CD8-positive, alpha-beta memory T cell (primary cell): Measurements from ENCODE around the gene PDXDC1. TPM values are rescaled to one million over a fixed set of nuclear protein-coding genes. Genes with fewer than 3 reads are reported as not detected.
A peak's percentile ranks its signal among the peaks of the same experiment; 100 is the strongest.
"Not testable (repeated sequence)": the region's sequence is repeated elsewhere in the genome, so short reads cannot be mapped to it uniquely, and the experiment has no call there.

Experiments used
- CTCF ChIA-PET: fragments of 350-600 bp; sonication (Branson Sonifier 250); formaldehyde crosslinking; loops from one replicate; lab custom pipeline; 2021; ENCODE audit warnings: antibody characterized with exemption; lab: Charles Lee
- POLR2A ChIA-PET: fragments of 350-600 bp; sonication (Branson Sonifier 250); formaldehyde crosslinking; loops from one replicate; lab custom pipeline; 2021; ENCODE audit warnings: antibody characterized with exemption; lab: Charles Lee
- DNase-seq, 5 donors: peaks; one replicate each; pipeline versions ENCODE4 v3.0.0 to v3.0.0-alpha.2; 2020 to 2022; ENCODE audit warnings: mixed read lengths in 1 of 5
- H3K27ac ChIP-seq: one replicate; pipeline ENCODE4 v1.7.0; 2013; ENCODE audit warnings: low read depth, mild to moderate bottlenecking, low read length, moderate library complexity
- H3K27me3 ChIP-seq: 2 replicates; pipeline ENCODE4 v1.7.0; 2013; ENCODE audit warnings: low read length, mild to moderate bottlenecking; ENCODE audit not compliant: insufficient read depth, poor library complexity, severe bottlenecking
- H3K36me3 ChIP-seq: 2 replicates; pipeline ENCODE4 v1.7.0; 2013; ENCODE audit warnings: mild to moderate bottlenecking, low read length, moderate library complexity; ENCODE audit not compliant: insufficient read depth
- H3K4me1 ChIP-seq: 2 replicates; pipeline ENCODE4 v1.7.0; 2013; ENCODE audit warnings: mild to moderate bottlenecking, low read length, moderate library complexity; ENCODE audit not compliant: insufficient read depth
- H3K4me3 ChIP-seq: 2 replicates; pipeline ENCODE4 v1.7.0; 2013; ENCODE audit warnings: mild to moderate bottlenecking, low read length
- H3K9me3 ChIP-seq: 2 replicates; pipeline ENCODE4 v1.7.0; 2013; ENCODE audit warnings: mild to moderate bottlenecking, low read length
- H3K27ac Mint-ChIP-seq, 8 donors: one replicate each; pipeline ENCODE4 v1.8.0; 2020 to 2021; ENCODE audit warnings: mixed read lengths in 8 of 8, mild to moderate bottlenecking in 6 of 8, inconsistent platforms in 3 of 8, moderate library complexity in 3 of 8
- H3K27me3 Mint-ChIP-seq, 2 donors: one replicate each; pipeline ENCODE4 v1.8.0; 2020 to 2021; ENCODE audit warnings: mixed read lengths in 2 of 2, mild to moderate bottlenecking in 1 of 2, moderate library complexity in 1 of 2
- H3K36me3 Mint-ChIP-seq, 3 donors: one replicate each; pipeline ENCODE4 v1.8.0; 2020 to 2021; ENCODE audit warnings: mixed read lengths in 3 of 3, inconsistent platforms in 1 of 3, mild to moderate bottlenecking in 1 of 3
- H3K4me1 Mint-ChIP-seq, 3 donors: one replicate each; pipeline ENCODE4 v1.8.0; 2020 to 2021; ENCODE audit warnings: mixed read lengths in 3 of 3, inconsistent platforms in 1 of 3, mild to moderate bottlenecking in 1 of 3
- H3K4me3 Mint-ChIP-seq, 7 donors: one replicate each; pipeline ENCODE4 v1.8.0; 2020 to 2021; ENCODE audit warnings: mixed read lengths in 7 of 7, mild to moderate bottlenecking in 6 of 7, moderate library complexity in 4 of 7, inconsistent platforms in 2 of 7
- H3K9me3 Mint-ChIP-seq, 5 donors: one replicate each; pipeline ENCODE4 v1.8.0; 2020 to 2022; ENCODE audit warnings: mixed read lengths in 5 of 5, mild to moderate bottlenecking in 3 of 5, moderate library complexity in 2 of 5, inconsistent platforms in 1 of 5
- polyA plus RNA-seq: library from polyadenylated mRNA; unstranded; fragments of 300-500 nt; fragmentation: Illumina TruSeq; gene quantifications from one replicate; pipeline ENCODE4 v1.2.3, GENCODE V29; 2021
- total RNA-seq, 2 experiments: library from RNA; stranded (reverse); gene quantifications; one replicate each; pipeline ENCODE4 v1.2.3, GENCODE V29; 2021

Gene PDXDC1
- total and polyA plus RNA-seq, 3 experiments from 2014 or later, result 39.5 to 58.5 (median 55.5) TPM

DNA sequence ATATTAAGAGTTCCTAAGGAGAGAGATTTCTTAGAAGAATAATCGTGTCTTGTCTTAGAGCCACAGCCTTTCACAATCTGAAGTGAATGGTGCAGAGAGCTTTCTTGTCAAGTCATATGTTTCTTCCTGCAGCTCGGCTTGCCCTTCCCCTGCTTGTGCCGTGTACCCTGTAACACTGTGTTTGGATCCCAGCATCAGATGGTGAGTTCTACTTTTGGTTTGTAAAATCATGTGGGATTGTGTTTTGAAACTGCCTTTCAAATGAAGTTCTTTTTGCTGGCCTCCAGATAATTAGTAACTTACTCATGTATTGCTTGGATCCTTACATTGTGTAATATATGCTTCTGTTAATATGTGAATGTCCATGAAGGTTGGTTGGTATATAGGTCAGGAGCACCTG lies 33.8 kb downstream of the PDXDC1 start:
- H3K4me3 Mint-ChIP-seq, H3K27me3 Mint-ChIP-seq, H3K27ac ChIP-seq, POLR2A ChIA-PET, H3K27me3 ChIP-seq, H3K4me3 ChIP-seq, H3K36me3 ChIP-seq, H3K9me3 ChIP-seq, CTCF ChIA-PET, DNase-seq, H3K9me3 Mint-ChIP-seq: not testable (repeated sequence)
- H3K4me1 ChIP-seq, result peaks cover 12% of the 10 kb centered on the region
- Mint-ChIP-seq H3K4me1 (peaks cover 9 to 32% (median 21%) of the 10 kb centered on the region in 3 donors), H3K36me3 (peaks cover 0 to 68% (median 29%) of the 10 kb centered on the region in 3 donors), H3K27ac (peak overlapping the region in 3 of 8 donors; percentile 58 to 75 (median 69))

- H3K9me3 Mint-ChIP-seq, H3K9me3 ChIP-seq, CTCF ChIA-PET, DNase-seq, H3K27me3 ChIP-seq, H3K36me3 ChIP-seq, H3K27ac ChIP-seq, H3K4me3 ChIP-seq, H3K27me3 Mint-ChIP-seq: not testable (repeated sequence)
- peak overlapping the region in 1 of 7 donors; percentile 18 for H3K4me3 Mint-ChIP-seq
- peaks cover 23% of the 10 kb centered on the region for H3K4me1 ChIP-seq
- H3K27ac Mint-ChIP-seq, result peak overlapping the region in 5 of 8 donors; percentile 32 to 96 (median 85)
- H3K36me3 Mint-ChIP-seq, result peaks cover 0 to 60% (median 22%) of the 10 kb centered on the region in 3 donors
- POLR2A ChIA-PET, result interaction anchor here (0.7 kb wide), 1 partner anchor 38 kb away, joined by 4 read pairs; the partner anchor contains the start of gene PDXDC1
- peaks cover 31 to 58% (median 45%) of the 10 kb centered on the region in 3 donors for H3K4me1 Mint-ChIP-seq
Measured at GRCh38 chr16:15012941-15013340, 38.1 kb downstream of the PDXDC1 start.

- Mint-ChIP-seq H3K4me1 (peaks cover 29 to 56% (median 42%) of the 10 kb centered on the region in 3 donors), H3K27ac (peak overlapping the region in 3 of 8 donors; percentile 14 to 77 (median 23)), H3K36me3 (peaks cover 4 to 54% (median 19%) of the 10 kb centered on the region in 3 donors)
- H3K27me3 ChIP-seq, H3K4me3 Mint-ChIP-seq, CTCF ChIA-PET, POLR2A ChIA-PET, H3K4me3 ChIP-seq, H3K27me3 Mint-ChIP-seq, H3K36me3 ChIP-seq, H3K9me3 ChIP-seq, H3K27ac ChIP-seq, DNase-seq, H3K9me3 Mint-ChIP-seq: not testable (repeated sequence)
- peaks cover 23% of the 10 kb centered on the region for H3K4me1 ChIP-seq
Measured at GRCh38 chr16:15015671-15016070, 40.8 kb downstream of the PDXDC1 start.

DNA sequence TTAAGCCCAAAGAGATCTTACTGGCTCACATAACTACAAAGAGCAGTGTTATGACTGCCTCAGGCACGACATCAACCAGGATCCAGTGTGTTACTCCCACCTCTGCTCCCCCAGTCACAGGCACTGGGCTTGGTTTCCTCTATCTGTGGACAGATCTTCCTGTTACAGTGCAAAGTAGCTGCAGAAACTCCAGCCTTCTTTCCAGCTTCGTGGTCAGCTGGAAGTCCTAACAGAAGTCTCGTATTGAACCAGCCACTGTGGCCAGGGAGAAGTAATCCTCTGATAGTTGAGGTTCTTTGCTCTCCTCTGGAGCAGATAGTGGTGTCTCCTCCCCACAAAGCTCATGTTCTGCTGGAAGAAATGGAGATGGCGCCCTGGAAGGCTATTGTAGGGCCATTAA lies 41.5 kb downstream of the PDXDC1 start:
- DNase-seq, H3K4me3 Mint-ChIP-seq, POLR2A ChIA-PET, H3K9me3 ChIP-seq, CTCF ChIA-PET, H3K27me3 ChIP-seq, H3K27ac ChIP-seq, H3K4me3 ChIP-seq, H3K9me3 Mint-ChIP-seq, H3K27me3 Mint-ChIP-seq, H3K36me3 ChIP-seq: not testable (repeated sequence)
- peaks cover 23% of the 10 kb centered on the region for H3K4me1 ChIP-seq
- peaks cover 4 to 52% (median 15%) of the 10 kb centered on the region in 3 donors for H3K36me3 Mint-ChIP-seq
- H3K27ac Mint-ChIP-seq, result peak overlapping the region; percentile 4 to 86 (median 64)
- peaks cover 28 to 51% (median 41%) of the 10 kb centered on the region in 3 donors for H3K4me1 Mint-ChIP-seq

DNA sequence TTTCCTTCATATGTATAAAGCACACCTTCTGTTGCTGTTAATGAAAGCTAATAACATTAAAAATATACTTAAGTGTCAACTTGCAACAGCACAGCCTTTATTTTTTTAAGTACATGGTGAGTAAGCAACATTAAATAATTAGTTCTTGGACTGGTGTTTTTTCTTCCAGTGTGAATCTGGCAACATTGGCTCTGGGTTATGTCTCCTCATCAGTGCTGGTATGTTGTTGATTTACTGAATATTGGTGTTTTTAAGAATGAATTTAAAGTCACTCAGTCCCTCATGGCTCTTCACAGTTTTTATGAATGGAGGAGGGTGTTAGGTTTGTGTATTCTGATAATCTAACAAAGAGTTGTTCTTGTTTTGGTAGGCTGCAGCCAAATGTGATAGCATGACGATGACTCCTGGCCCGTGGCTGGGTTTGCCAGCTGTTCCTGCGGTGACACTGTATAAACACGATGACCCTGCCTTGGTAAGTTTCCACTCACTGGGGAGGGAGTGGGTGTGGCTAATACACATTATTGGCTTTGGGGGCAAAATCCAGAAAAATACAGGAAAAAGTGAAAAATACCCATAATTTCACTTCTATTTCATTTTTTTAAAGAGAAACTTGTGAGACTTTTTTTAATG lies 42.2 kb downstream of the PDXDC1 start:
- DNase-seq, H3K27me3 ChIP-seq, CTCF ChIA-PET, POLR2A ChIA-PET, H3K27me3 Mint-ChIP-seq, H3K27ac ChIP-seq, H3K4me3 Mint-ChIP-seq, H3K9me3 Mint-ChIP-seq, H3K9me3 ChIP-seq, H3K36me3 ChIP-seq, H3K4me3 ChIP-seq: not testable (repeated sequence)
- peaks cover 4 to 55% (median 15%) of the 10 kb centered on the region in 3 donors for H3K36me3 Mint-ChIP-seq
- H3K4me1 ChIP-seq, result peaks cover 23% of the 10 kb centered on the region
- peaks cover 31 to 51% (median 41%) of the 10 kb centered on the region in 3 donors for H3K4me1 Mint-ChIP-seq
- H3K27ac Mint-ChIP-seq, result peak overlapping the region in 5 of 8 donors; percentile 53 to 86 (median 66)

DNA sequence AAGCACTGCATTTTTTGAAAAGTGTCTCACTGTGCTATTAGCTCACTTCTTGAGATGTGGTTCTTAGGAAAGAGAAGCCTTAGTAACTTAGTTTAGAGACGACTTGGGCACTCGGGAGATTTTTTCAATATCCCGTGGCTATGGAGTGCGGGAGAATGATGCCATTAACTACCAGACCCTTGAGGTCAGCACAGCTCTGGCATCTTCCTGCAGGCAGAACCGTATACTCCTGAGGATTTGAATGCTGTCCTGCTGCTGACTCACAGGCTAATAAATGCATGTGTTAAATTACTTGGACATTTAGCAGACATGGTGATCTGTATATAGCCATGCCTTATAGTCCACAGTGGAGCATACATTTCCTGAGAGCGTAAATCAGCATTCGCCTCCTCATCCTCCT lies 46.6 kb downstream of the PDXDC1 start:
- H3K36me3 ChIP-seq, H3K27ac ChIP-seq, H3K4me3 ChIP-seq, H3K27me3 ChIP-seq, H3K4me1 ChIP-seq, H3K9me3 ChIP-seq, POLR2A ChIA-PET, H3K27me3 Mint-ChIP-seq, H3K9me3 Mint-ChIP-seq, H3K4me3 Mint-ChIP-seq, DNase-seq: not testable (repeated sequence)
- peaks cover 4 to 79% (median 20%) of the 10 kb centered on the region in 3 donors for H3K36me3 Mint-ChIP-seq
- peak overlapping the region in 6 of 8 donors; percentile 4 to 67 (median 23) for H3K27ac Mint-ChIP-seq
- CTCF ChIA-PET, result interaction anchor here (0.9 to 1.3 kb wide), 4 partner anchors 20 to 47 kb away, joined by 3 to 4 read pairs (median 3); partner anchors contain the start of gene PDXDC1
- H3K4me1 Mint-ChIP-seq, result peaks cover 18 to 38% (median 19%) of the 10 kb centered on the region in 3 donors

- not testable (repeated sequence) for H3K27ac ChIP-seq, H3K9me3 Mint-ChIP-seq, H3K9me3 ChIP-seq, H3K4me3 ChIP-seq, H3K27me3 ChIP-seq, H3K4me3 Mint-ChIP-seq, H3K27me3 Mint-ChIP-seq, H3K36me3 ChIP-seq, H3K4me1 ChIP-seq
- peaks cover 13 to 30% (median 14%) of the 10 kb centered on the region in 3 donors for H3K4me1 Mint-ChIP-seq
- POLR2A ChIA-PET, result interaction anchor here (0.5 kb wide), 1 partner anchor 58 kb away, joined by 3 read pairs; no protein-coding TSS in a partner anchor
- H3K27ac Mint-ChIP-seq, result peak overlapping the region; percentile 5 to 69 (median 48)
- CTCF ChIA-PET, result interaction anchor here (0.9 to 1.3 kb wide), 4 partner anchors 21 to 47 kb away, joined by 3 to 4 read pairs (median 3); partner anchors contain the start of gene PDXDC1
- H3K36me3 Mint-ChIP-seq, result peaks cover 4 to 77% (median 15%) of the 10 kb centered on the region in 3 donors
- DNase-seq, result peak; percentile 54 to 85 (median 66)
Measured at GRCh38 chr16:15022194-15022593, 47.4 kb downstream of the PDXDC1 start.

DNA sequence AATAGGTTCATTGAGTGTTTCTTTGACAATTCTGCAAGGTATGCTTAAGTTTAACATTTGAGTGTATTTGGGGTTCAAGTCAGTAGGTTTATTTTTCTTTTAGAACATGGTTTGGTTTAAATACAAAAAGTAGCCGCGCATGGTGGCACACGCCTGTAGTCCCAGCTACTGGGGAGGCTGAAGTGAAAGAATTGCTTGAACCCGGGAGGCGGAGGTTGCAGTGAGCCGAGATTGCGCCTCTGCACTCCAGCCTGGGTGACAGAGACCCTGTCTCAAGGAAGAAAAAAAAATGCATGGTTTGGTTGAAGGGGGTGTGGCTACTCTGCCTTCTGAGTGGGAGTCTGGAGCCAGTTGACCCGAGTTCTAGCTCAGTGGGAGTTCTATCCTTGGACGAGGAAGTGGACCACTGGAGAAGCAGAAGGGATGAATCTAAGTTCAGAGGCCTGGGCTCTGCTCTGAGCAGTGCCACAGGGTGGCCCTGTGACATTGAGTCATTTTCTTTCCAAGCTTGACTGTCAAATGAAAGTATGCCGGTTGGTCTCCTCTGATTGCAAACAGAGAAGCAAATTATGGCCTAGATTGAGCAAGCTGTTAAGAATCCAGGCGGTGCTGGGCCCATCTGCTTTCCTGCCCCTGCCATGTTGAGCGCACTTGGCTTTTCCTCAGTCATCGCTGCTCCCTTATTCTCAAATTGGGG lies 48.7 kb downstream of the PDXDC1 start:
- Mint-ChIP-seq H3K36me3 (peaks cover 4 to 83% (median 21%) of the 10 kb centered on the region in 3 donors), H3K4me3 (peak overlapping the region in 1 of 7 donors; percentile 10), H3K27ac (peak overlapping the region in 3 of 8 donors; percentile 6 to 29 (median 29)), H3K4me1 (peaks cover 12 to 34% (median 17%) of the 10 kb centered on the region in 3 donors)
- H3K9me3 ChIP-seq, H3K4me3 ChIP-seq, POLR2A ChIA-PET, H3K27ac ChIP-seq, H3K36me3 ChIP-seq, DNase-seq, CTCF ChIA-PET, H3K27me3 ChIP-seq, H3K27me3 Mint-ChIP-seq, H3K4me1 ChIP-seq, H3K9me3 Mint-ChIP-seq: not testable (repeated sequence)
